Measurements from ENCODE around the gene TTYH1. TPM values are rescaled to one million over a fixed set of nuclear protein-coding genes. Genes with fewer than 3 reads are reported as not detected.

TTYH1 gene
- total and polyA plus RNA-seq, 9 of the 15 experiments (the other 6 are each of a cell fraction or from before 2014, with no cell fraction given): 0.08 TPM; not detected in 8

GRCh38 chr19:54448774-54449700 is 33.8 kb downstream of the TTYH1 start, which contains the start of gene LENG8 (continued):
- TF ChIP-seq CLOCK (CRISPR knock-in tag; IDR thresholded peaks at IDR 0.05; ENCODE audit: borderline replicate concordance) (no peak), ZFP36 (IDR thresholded peaks at IDR 0.05; ENCODE audit: low read depth, low read length, partially characterized antibody) (no peak), TCFL5 (CRISPR knock-in tag; conservative IDR thresholded peaks at IDR 0.05) (no peak), SFPQ (IDR thresholded peaks at IDR 0.05; ENCODE audit: low read depth, low read length) (no peak), NR2F6 (CRISPR knock-in tag; IDR thresholded peaks at IDR 0.05) (no peak), BMI1 (IDR thresholded peaks at IDR 0.05; ENCODE audit: low read length) (no peak), ZNF57 (CRISPR knock-in tag; IDR thresholded peaks at IDR 0.05) (peak; percentile 32; the same call in 1 of the 2 replicates), MYNN (IDR thresholded peaks at IDR 0.05) (no peak), MYNN (CRISPR knock-in tag; IDR thresholded peaks at IDR 0.05) (no peak), ZSCAN29 (IDR thresholded peaks at IDR 0.05) (0 out of 2 replicates have a peak, but pooled peaks have one; percentile 33), DDX20 (tag; IDR thresholded peaks at IDR 0.05; ENCODE audit: low read depth) (no peak), EWSR1 (IDR thresholded peaks at IDR 0.05; ENCODE audit: borderline replicate concordance, low read depth, partially characterized antibody) (no peak), EP300 (IDR thresholded peaks at IDR 0.05; ENCODE audit: low read length) (0 out of 2 replicates have a peak, but pooled peaks have one; percentile 25), XRCC4 (IDR thresholded peaks at IDR 0.05; ENCODE audit: extremely low read depth, insufficient read depth, insufficient read length) (no peak), ATF6 (CRISPR knock-in tag; IDR thresholded peaks at IDR 0.05) (peak; percentile 88; the same call in 1 of the 2 replicates), ZNF79 (CRISPR knock-in tag; IDR thresholded peaks at IDR 0.05; ENCODE audit: low read depth) (no peak), MXD1 (CRISPR knock-in tag; IDR thresholded peaks at IDR 0.05; ENCODE audit: borderline replicate concordance, poor library complexity, severe bottlenecking) (peak; percentile 14), PPARD (CRISPR knock-in tag; IDR thresholded peaks at IDR 0.05) (no peak), KAT2B (IDR thresholded peaks at IDR 0.05; ENCODE audit: low read depth, low read length) (no peak), SAP30 (IDR thresholded peaks at IDR 0.05; ENCODE audit: borderline replicate concordance, insufficient read depth, low read depth, low read length, poor library complexity, severe bottlenecking) (no peak)

Data from K562 (cell line).